PFSK-1 (cell line): ENCODE data around the gene ICA1.

Experiments used
- POLR2AphosphoS5 ChIP-seq: IDR thresholded peaks from 2 replicates; pipeline ENCODE4 v1.6.1; 2012; ENCODE audit warnings: low read depth, mild to moderate bottlenecking, control low read depth, low read length, moderate library complexity
- TAF1 ChIP-seq: IDR thresholded peaks from 2 replicates; pipeline ENCODE4 v1.6.1; 2012; ENCODE audit warnings: low read length, control low read depth, borderline replicate concordance; ENCODE audit not compliant: insufficient read depth
- TF ChIP-seq, protein P1 (sequence below), 2 experiments: IDR thresholded peaks; 2 replicates each; pipeline versions ENCODE4 v1.6.1 to v1.8.0; 2011 to 2012; ENCODE audit warnings: low read depth in 2 of 2, low read length in 2 of 2, control low read depth in 1 of 2, inconsistent platforms in 1 of 2, mild to moderate bottlenecking in 1 of 2, moderate library complexity in 1 of 2; ENCODE audit not compliant: insufficient read depth in 1 of 2

DNA sequence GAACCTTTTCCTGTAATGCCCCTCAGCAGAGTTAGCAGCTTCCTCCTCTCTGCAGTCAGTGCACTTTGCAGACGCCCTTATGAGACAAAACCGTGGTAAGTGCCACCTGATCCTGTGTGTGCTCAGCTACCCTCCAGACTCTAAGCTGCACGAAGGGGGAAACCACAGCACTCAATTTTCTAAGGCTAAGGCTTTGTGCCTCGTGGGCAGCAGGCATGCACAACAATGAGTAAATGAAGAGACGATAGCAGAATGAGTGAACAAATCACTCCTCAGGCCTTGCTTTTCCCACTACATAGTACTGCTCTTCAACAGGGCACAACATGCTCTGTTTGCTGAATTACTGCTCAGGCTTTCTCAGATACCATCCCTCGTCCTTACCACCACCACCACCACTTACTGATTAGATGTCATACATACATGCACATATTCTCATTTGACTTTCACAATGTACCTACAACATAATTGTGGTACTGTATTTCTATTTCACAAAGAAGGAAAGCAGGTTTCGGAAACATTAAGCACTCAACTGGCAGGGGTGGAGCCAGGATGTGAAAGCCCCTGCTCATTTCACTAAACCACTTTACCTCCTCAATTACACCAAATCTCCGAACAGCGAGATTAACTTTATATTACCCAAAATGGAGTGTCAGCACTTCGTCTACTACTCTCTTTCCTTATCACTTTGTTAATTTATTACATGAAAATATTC is 85.4 kb downstream of the ICA1 start:
- TF ChIP-seq TAF1: no peak
- TF ChIP-seq, protein P1, sequence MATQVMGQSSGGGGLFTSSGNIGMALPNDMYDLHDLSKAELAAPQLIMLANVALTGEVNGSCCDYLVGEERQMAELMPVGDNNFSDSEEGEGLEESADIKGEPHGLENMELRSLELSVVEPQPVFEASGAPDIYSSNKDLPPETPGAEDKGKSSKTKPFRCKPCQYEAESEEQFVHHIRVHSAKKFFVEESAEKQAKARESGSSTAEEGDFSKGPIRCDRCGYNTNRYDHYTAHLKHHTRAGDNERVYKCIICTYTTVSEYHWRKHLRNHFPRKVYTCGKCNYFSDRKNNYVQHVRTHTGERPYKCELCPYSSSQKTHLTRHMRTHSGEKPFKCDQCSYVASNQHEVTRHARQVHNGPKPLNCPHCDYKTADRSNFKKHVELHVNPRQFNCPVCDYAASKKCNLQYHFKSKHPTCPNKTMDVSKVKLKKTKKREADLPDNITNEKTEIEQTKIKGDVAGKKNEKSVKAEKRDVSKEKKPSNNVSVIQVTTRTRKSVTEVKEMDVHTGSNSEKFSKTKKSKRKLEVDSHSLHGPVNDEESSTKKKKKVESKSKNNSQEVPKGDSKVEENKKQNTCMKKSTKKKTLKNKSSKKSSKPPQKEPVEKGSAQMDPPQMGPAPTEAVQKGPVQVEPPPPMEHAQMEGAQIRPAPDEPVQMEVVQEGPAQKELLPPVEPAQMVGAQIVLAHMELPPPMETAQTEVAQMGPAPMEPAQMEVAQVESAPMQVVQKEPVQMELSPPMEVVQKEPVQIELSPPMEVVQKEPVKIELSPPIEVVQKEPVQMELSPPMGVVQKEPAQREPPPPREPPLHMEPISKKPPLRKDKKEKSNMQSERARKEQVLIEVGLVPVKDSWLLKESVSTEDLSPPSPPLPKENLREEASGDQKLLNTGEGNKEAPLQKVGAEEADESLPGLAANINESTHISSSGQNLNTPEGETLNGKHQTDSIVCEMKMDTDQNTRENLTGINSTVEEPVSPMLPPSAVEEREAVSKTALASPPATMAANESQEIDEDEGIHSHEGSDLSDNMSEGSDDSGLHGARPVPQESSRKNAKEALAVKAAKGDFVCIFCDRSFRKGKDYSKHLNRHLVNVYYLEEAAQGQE (IDR thresholded peaks at IDR 0.05; ENCODE audit: insufficient read depth in 1 of 2, low read depth in 2 of 2, low read length in 2 of 2): no peak
- TF ChIP-seq POLR2AphosphoS5: no peak
